A204.1 (cell line): Measurements from ENCODE around the gene FSTL5.
"Not testable (repeated sequence)": the region's sequence is repeated elsewhere in the genome, so short reads cannot be mapped to it uniquely, and the experiment has no call there.

Experiments
- FAIRE-seq: peaks from 2 replicates; lab custom pipeline; 2012; peaks lifted over from hg19 to GRCh38; lab: Jason Lieb, UNC

The FSTL5 gene

GRCh38 chr4:162163892-162164759, at the start of gene FSTL5:
Gene FSTL5, minus strand, starts transcription at chr4:162164000. Its CDS starts 52,604 bp downstream, at chr4:162111396.
- no peak for FAIRE-seq

- FAIRE-seq, result no peak
Measured at GRCh38 chr4:162209706-162210105, 45.9 kb upstream of the FSTL5 start.

GRCh38 chr4:162203478-162203877, 39.7 kb upstream of the FSTL5 start:
- not testable (repeated sequence) for FAIRE-seq

- FAIRE-seq, result no peak
Measured at GRCh38 chr4:162201673-162202072, 37.9 kb upstream of the FSTL5 start.

GRCh38 chr4:162170509-162170908, 6.7 kb upstream of the FSTL5 start:
- no peak for FAIRE-seq

- no peak for FAIRE-seq
Measured at GRCh38 chr4:162164906-162165510, 1.2 kb upstream of the FSTL5 start.

GRCh38 chr4:162162672-162163071, 1.1 kb downstream of the FSTL5 start:
- no peak for FAIRE-seq

- no peak for FAIRE-seq
Measured at GRCh38 chr4:162157241-162157640, 6.6 kb downstream of the FSTL5 start.

GRCh38 chr4:162154862-162155540, 8.8 kb downstream of the FSTL5 start:
- no peak for FAIRE-seq

- FAIRE-seq, result no peak
Measured at GRCh38 chr4:162151850-162152249, 11.9 kb downstream of the FSTL5 start.

- FAIRE-seq, result no peak
Measured at GRCh38 chr4:162151386-162151785, 12.4 kb downstream of the FSTL5 start.

- no peak for FAIRE-seq
Measured at GRCh38 chr4:162149644-162150043, 14.2 kb downstream of the FSTL5 start.

GRCh38 chr4:162140051-162140683, 23.6 kb downstream of the FSTL5 start:
- FAIRE-seq, result no peak

GRCh38 chr4:162139412-162139811, 24.4 kb downstream of the FSTL5 start:
- no peak for FAIRE-seq

- peak; percentile 44 for FAIRE-seq
Measured at GRCh38 chr4:162131256-162131655, 32.5 kb downstream of the FSTL5 start.

GRCh38 chr4:162126729-162127128, 37.1 kb downstream of the FSTL5 start:
- FAIRE-seq, result no peak

- no peak for FAIRE-seq
Measured at GRCh38 chr4:162117051-162117450, 46.7 kb downstream of the FSTL5 start.

- no peak for FAIRE-seq
Measured at GRCh38 chr4:162116095-162116779, 47.6 kb downstream of the FSTL5 start.

GRCh38 chr4:162115333-162115732, 48.5 kb downstream of the FSTL5 start:
- no peak for FAIRE-seq

- FAIRE-seq, result no peak
Measured at GRCh38 chr4:162111078-162111477, 52.7 kb downstream of the FSTL5 start.

- no peak for FAIRE-seq
Measured at GRCh38 chr4:162104459-162105124, 59.2 kb downstream of the FSTL5 start.
